SKM-1 treated with dmso at 0.1 percent for 144 hours (cell line): Measurements from ENCODE around the gene RFX4.

ENCODE experiments used
- DNase-seq: peaks from one replicate; lab custom pipeline; 2025; ENCODE audit not compliant: unreplicated experiment; lab: John Stamatoyannopoulos, UW

Gene RFX4

DNA sequence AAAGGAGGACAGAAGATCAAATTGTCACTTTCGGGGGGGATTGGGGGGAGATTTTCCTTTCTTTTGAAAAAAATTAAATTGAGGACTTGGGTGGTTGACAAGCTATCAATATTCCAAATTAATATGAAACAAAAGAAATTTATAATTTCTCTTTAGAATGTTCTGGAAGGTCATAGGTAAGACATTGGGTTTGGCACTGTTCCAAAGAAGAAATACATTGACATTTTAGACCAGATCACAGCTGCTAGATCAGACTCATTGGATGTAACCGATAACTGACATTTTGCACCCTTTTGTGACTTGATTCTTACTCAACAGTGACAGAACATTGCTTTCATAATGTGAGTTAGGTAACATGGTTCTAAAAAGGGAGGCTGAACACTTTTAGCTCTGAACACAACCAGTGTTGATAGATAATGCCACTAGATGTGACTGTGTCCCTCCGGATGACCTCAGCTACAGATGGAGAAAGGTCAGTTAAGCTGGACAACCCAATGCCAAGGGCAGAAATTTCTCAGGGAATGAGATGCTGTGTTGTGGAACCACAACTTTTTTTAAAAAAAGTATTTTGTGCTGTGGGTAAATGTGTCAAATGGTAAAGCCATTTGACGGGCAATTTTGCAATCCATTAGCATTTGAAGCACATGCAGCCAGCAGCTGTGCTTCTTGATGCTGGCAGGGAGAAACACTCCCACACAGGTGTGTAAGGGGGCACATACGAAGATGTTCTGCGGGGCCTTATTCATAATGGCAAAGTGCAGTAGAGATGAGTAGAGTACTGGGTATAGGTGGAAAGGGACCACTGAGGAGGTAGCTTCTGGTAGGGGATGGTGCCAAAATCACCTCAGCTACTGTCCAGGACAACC, 62.9 kb downstream of the RFX4 start:
- DNase-seq = no peak

DNA sequence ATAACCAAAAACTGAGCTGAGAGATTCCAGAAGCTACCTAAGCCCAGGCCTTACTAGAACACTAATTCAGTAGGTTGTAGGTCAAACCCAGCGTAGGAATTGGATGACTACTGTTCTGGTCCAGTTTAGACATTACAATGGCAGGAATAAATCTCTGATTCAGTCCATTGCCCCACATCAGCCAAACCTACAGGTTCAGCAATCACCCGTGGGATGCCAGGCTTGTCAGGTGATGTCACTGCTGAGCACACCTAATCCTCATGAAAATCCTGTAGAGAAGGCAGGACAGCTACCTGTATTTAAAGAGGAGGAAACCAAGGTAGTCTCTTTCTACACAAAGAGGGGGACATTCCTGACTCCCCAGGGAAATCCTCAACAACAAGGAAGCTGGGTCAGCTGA, 63.7 kb downstream of the RFX4 start:
- no peak for DNase-seq

DNA sequence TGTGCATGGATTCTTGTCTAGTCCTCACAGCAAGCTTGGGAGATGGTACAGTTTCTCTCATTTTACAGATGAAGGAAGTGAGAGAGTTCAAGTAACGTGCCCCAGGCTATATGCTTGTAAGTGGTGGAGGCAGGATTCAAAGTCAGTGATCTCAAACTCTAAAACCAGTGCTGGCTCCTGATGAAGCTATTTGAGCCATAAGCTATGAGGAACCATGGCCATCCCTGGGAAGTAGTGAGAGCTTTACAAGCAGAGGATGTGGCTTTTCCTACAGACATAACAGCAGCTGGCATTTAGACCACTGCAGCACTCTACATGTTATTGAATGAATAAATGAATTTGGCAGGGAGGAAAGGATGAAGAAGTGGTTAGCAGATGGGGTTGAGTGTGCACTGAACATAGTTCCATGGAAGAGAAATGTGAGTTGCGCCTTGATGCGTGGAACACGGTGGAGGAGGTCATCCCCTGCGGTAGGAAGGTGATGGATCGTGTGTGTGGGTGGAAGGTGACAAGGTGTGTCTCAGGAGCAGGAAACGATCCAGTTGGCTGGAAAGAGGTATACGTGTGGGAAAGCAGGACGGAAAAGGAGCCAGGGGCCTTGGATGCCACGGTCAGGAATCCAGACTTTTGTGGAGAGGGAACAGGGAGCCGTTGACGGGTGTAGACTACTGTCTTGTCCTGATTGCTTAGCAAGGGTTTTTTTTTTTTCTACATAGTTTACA, 65.2 kb downstream of the RFX4 start:
- no peak for DNase-seq

DNA sequence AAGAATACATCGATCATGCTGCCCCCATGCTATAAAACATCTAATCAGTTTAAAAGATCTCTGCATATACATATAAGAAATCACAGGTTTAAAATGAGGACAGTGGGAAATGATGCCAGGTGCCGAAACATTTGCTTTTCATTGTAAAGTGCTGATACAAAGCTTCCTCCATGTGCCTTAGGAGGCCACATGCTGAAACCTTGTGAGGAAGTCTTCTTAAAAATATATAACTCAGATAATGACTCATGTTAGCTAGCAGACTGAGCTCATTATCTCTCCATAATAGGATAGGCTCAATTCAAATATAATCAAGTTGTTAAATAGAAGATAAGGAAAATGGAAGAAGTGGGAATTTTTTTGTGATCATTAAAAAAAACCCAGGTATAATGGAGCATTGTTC, 65.9 kb downstream of the RFX4 start:
- no peak for DNase-seq

DNA sequence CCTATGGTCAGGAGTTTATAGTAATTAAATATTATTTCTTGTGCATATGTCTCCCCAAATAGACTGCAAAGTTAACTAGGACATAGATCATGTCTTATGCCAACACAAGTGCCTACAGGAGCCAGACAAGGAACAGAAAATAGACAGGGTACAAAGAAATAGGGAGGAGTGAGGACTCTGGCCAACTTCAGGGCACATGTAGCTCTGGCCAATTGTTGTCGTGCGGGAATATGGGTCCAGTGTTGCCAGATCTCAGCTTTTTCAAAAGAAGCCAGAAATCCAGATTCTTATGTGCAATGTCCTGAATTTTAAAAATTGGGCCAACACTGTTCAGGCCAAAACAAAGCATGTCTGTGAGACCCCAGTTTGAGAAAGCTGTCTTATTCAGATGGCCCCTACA, 68.7 kb downstream of the RFX4 start:
- no peak for DNase-seq

DNA sequence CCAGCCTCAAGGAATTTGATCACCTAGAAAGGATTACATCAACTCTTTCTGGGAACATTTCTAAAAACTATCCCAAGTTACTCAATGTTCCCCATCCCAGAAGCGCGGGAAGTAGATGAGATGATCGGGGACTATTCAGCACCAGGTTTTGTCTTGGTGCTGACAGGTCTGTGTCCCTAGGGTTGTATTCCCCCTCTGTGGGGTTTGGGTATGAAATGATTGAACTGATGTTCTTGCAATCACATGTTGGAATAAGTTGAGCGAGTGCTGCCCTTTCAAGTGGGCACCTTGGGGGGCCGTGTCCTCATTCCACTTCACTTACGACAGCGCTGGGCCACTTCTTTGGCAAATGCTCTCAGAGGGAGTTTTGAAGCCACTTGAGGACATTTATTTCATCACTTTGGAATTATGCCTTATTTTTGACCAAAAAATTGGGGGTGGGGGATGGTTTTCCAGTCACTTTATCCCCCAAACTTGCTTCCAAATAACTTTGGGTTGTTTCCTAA, 69.8 kb downstream of the RFX4 start:
- no peak for DNase-seq

DNA sequence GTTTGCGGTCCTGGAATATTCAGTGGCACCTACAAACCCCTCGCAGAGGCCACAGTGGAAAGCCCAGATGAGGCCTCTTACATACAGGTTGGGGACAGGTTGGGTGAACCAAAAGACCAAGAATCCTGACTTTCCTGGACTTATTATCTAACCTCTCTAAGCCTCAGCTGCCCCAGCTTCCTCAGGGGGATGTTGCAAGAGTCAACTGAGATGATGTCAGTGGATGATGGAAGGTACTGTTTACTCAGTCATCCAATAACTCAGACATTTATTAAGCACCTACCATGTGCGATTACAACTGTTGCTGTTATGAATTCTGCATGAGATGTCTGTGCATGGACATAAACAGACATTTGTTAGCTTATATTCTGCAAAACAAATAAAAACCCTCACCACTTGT, 72.8 kb downstream of the RFX4 start:
- no peak for DNase-seq

DNA sequence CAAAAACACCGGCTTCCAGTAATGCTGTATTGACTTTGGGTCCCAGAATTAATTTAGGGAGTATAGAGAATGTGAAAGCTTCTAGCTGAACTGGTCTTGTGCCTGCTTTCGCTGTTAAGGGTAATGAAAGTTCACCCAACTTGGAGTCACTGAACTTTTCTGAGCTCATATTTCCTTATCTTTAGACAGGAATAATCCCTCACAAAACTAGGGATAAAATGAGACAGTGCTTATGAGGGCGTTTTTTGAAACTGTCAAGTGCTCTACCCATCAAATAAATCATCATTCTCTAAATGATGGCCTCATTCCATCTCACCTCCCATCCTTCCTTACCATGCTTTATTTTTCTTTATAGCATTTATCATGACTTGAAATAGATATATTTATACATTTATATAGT, 74.7 kb downstream of the RFX4 start:
- no peak for DNase-seq

DNA sequence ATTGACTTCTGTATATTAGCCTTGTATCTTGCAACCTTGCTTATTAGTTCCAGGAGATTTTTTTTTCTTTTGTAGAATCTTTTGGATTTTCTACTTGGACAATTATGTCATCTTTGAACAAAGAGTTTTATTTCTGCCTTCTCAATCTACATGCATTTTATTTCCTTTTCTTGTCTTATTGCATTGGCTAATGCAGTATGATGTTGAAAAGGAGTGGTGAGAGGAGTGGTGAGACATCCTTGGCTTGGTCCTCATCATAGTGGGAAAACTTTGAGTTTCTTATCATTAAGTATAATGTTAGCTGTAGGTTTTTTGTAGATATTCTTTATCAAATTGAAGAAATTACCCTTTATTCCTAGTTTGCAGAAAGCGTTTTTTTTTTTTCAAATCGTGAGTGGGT, 80.6 kb downstream of the RFX4 start:
- no peak for DNase-seq

DNA sequence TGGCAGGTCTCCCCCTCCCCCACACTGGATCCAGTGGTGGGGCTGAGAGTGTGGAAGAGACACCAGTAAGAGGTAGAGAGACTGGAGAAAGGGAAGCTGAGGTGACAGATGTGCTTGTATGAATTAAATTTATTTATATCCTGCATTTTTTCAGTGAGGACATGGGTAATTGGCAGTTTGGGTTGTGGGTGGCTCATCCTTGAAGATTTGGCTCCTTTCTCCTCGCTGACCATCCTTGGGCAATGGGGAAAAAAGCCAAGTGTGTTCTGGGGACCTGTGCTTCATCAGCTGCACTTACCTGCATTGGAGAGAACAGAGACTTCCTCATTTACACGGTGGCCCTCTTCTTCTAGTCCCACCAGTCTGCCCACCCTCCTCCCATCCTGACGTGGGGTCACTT, 86.4 kb downstream of the RFX4 start:
- DNase-seq = no peak

DNA sequence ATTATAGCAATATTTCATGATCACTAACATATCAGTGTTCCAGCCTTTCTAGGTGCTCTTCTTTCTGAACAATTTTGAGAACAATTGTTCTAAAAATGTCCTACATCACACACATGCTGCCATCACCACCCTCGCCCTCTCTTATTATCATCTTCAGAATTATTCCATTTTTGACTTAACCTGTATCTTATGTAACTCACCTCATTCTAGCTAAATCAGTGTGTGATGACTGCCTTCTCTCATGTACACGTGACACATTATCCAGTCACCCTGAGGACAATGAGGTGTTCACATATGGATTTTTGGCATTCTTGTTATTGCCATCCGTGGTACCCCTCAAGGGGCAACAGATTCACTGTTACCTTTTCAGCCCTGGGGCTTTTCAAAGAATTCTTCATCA, 87.3 kb downstream of the RFX4 start:
- DNase-seq = no peak

DNA sequence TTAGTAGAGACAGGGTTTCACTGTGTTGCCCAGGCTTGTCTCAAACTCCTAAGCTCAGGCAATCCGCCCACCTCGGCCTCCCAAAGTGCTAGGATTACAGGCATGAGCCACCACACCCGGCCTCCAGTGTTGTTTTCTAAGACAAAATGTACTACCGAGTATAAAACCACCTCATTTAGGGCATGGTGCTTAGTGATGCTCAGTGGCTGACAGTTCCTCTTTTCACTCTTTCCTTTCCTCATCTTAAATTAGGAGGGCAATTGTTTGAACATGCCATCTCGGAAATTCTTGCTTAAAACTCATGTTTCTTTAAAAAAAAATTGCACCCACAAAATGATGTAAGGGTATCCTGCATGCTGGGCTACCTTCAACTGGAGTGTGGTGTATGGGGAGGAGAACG, 89.0 kb downstream of the RFX4 start:
- peak; percentile 8 for DNase-seq

DNA sequence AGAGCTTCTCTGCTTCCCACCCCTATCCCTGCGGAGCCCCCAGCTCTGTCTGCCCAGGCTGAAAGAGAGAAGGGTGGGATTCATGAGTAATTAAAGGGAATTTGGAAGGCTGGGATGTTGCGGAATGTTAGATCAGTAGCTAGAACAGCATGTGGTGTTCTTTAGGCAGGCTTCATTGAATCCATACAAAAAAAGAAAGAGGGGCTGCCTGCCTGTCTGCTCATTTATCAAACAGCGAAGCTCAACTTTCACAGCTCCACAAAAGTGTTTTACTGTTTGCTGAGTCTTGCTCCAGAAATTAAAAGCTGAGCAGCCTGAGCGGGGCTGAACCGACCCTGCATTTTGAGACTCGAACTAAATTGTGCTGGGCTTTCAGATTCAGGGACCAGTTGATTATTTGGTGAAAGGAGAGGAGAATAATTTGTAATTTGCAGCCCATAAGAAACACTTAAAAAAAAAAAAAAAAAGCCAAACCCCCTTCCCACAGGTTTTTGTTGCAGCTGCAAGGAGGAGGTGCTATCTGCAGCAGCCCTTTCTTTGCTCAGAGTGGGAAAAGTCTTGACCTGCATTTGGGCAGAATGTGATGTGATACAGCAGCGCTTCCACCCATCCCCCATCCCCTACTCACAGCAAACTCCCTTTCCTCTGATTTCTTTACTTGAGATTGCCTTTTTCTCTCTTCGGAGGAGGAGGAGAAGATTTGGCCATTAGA, 89.7 kb downstream of the RFX4 start:
- DNase-seq = no peak

DNA sequence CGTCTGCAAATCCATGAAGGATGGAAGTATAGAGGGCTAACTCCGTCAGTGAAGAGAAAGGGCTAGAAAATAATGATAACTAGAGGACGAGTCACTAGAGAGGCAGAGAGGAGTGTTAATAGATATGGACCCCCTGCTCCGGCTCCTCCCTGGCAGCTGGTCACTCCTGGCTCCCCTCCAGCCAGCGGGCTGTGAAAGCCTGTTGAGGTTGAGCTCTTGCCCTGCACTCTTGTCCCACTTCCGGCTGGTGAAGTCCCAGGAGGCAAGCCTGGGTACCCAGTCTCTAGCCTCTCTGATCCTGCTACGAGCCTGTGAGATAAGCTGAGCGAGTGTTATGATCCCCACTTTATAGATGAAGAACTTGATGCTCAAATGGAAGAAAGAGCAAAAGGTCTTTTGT, 90.3 kb downstream of the RFX4 start:
- no peak for DNase-seq

DNA sequence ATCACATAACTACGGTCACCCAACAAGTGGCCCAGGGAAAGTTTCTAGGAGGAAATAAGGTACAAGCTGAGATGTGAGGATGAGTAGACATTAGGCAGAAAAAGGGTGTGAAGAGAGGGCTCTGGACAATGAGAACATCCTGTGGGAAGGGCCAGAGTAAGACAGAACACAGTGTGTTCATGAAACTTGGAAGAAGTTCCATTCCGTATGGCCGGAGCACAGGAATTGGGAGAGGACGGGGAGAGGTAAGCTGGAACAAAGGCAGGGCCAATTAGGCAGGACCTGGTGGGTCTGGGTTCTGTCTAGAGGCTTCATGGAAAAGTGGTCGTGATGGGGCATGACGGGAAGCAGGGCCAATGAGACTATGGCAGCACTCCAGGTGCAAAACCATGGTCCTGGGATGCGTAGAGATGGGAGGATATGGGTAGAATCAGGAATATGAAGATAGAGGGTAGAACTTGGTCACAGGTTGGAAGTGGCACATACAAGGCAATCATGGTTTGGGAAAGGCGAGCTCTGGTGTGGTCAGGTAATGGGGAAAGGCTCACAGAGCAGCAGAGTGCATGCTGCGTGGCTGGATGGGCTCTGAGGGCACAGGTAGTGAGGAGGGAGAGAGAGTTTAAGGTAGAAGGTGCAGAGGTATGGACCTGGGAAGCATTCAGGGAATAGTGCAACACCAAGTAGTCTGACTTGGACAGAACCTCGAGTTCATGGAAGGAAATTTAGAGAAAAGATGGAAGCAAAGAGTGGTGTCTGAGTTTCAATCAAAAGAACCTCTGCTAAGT, 93.0 kb downstream of the RFX4 start:
- DNase-seq = no peak

DNA sequence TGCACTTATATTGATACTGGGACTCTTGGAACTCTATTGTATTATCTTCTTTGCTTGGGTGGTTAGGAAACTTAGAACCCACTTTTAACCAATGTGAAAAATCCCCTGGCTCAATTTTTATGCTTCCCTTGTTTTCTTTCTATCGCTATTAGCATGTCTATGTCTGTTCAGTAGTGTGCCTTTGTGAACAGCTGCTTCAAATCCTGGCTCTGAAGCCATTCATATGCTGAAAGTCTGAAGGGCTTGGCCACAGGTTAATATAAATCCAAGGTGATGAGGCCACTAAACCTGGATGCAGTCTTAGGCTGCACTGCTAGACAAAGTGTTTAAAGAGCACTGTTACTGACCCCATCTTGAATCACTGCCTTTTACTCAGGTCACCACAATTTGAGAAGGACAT, 96.8 kb downstream of the RFX4 start:
- no peak for DNase-seq

DNA sequence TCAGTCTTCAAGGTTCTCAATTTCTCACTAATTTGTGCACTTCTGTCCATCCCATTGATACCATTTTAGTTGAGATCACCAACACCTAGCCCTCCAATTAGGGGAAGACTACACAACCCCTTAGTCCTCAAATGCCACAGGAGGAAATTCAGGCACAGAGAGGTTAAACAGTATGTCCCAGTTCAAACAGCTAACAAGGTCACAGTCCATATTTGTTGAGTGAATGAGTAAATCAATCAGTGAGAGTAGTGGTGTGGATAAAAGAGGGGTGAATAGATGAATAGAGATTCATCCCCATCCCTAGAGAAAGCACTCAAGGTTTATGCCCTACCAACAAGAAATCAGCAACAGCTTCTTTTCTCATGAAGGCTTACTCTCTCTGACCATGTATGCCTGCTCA, 97.5 kb downstream of the RFX4 start:
- DNase-seq = no peak

DNA sequence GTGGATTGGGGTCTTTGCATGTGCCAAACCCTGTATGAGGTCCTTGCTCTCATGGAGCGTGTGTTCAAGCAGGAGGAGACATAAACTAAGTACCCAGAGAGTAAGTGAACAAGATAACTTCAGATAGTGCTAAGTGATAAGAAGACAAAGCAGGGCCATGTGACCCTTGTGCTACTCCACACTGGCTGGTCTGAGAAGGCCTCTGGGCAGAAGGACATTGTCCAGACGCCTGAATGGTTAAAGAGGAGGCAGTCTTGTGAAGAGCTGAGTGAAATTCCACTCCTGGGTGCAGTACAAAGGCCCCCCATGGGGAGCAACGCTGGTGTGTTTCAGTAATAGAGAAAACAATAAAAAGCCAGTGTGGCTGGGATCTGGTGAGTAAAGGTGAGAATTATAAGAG, 98.4 kb downstream of the RFX4 start:
- no peak for DNase-seq

DNA sequence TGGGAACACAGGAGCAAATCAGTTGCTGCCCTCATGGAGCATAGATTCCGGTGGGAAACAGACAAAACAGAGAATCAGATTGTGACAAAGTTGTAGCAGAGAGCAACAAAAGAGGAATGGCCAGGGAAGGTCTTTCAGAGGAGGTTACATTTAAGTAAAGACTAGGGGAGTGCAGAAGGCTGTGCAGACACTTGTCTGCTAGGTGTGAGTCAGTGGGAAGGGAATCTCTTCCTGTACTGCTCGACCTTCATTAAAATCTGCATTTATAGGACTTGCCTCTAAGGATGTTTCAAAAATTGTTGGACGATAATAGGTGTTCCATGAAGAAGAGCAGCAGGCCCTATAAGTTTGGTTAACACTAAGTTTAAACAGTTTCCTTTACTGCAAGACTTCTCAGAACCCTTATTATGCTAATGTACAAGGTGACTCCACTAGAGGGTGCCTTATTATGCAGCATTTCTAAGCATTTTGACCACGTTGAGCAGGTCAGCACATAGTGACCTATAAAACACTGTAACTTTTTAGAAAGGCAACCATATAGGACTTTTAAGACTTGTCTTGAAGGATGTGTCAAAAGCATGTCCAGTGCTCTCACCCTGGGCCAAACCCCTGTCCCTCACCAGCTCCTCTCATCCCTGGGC, 99.9 kb downstream of the RFX4 start:
- DNase-seq = no peak

DNA sequence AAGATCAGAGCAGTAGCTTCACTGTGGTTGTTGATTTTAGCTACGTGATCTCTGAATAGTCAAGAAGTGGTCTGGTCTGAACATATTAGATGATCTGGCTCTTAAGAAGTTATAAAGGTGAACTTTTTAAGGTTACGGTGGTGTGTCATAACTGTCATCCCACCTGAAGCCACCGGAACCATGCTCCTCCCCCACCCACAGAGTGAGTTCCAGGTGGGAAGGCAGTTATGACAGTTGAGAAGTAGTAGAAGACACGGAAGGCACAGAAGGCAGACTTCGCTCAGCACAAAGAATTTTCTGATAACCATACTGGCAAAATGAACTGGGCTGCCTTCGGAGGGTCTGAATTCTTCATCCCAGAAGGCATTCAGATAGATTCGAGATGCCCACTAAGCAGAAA, 101.7 kb downstream of the RFX4 start:
- no peak for DNase-seq

DNA sequence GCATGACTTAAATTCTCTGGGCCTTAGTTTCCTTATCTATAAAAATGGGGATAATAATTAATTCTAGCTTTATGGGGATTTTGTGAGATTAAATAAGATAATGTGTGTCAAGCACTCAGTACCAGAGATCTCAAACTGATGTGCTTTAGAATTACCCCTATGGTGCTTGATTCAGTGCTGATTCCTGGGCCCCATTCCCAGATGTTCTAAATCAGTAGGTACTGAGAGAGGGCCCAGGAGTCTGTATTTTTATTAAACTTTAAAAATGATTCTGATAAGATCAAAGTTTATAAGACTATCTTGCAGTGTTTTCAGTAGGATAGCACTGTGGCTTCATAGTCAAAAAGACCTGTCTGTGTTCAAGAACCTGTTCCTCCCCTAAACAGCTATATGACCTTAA, 102.6 kb downstream of the RFX4 start:
- DNase-seq = no peak
